Measurements from ENCODE around the gene OR4C16. TPM values are rescaled to one million over a fixed set of nuclear protein-coding genes. Genes with fewer than 3 reads are reported as not detected.

OR4C16 gene, protein sequence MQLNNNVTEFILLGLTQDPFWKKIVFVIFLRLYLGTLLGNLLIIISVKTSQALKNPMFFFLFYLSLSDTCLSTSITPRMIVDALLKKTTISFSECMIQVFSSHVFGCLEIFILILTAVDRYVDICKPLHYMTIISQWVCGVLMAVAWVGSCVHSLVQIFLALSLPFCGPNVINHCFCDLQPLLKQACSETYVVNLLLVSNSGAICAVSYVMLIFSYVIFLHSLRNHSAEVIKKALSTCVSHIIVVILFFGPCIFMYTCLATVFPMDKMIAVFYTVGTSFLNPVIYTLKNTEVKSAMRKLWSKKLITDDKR
- not detected for total RNA-seq
- long read RNA-seq: 0 reads

- no peak within 1 kb of the TSS for H3K27ac ChIP-seq
- H3K27me3 ChIP-seq: no peaks in the 10 kb centered on the region
- 44% methylated on average over 3 of the region's 3 CpGs for WGBS (ENCODE audit: insufficient coverage, low coverage, low lambda C conversion rate, missing lambda C conversion rate)
- ATAC-seq: no peak
- no peaks in the 10 kb centered on the region for H3K36me3 ChIP-seq
- H3K4me1 ChIP-seq: no peaks in the 10 kb centered on the region
- H3K9me3 ChIP-seq: no peaks in the 10 kb centered on the region
- H3K4me3 ChIP-seq: no peak within 1 kb of the TSS
- intact Hi-C loops (cut with DNase I): no loop called here
- DNase-seq: no peak
- no peak for TF ChIP-seq POLR2A (IDR thresholded peaks at IDR 0.05)
- TF ChIP-seq, protein P1, sequence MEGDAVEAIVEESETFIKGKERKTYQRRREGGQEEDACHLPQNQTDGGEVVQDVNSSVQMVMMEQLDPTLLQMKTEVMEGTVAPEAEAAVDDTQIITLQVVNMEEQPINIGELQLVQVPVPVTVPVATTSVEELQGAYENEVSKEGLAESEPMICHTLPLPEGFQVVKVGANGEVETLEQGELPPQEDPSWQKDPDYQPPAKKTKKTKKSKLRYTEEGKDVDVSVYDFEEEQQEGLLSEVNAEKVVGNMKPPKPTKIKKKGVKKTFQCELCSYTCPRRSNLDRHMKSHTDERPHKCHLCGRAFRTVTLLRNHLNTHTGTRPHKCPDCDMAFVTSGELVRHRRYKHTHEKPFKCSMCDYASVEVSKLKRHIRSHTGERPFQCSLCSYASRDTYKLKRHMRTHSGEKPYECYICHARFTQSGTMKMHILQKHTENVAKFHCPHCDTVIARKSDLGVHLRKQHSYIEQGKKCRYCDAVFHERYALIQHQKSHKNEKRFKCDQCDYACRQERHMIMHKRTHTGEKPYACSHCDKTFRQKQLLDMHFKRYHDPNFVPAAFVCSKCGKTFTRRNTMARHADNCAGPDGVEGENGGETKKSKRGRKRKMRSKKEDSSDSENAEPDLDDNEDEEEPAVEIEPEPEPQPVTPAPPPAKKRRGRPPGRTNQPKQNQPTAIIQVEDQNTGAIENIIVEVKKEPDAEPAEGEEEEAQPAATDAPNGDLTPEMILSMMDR (IDR thresholded peaks at IDR 0.05): no peak
These were observed at the start of gene OR4C16 for GRCh38 chr11:55571828-55572227. OR4C16 (plus strand) TSS chr11:55572128; CDS start chr11:55572128, 0 bp downstream.

DNA sequence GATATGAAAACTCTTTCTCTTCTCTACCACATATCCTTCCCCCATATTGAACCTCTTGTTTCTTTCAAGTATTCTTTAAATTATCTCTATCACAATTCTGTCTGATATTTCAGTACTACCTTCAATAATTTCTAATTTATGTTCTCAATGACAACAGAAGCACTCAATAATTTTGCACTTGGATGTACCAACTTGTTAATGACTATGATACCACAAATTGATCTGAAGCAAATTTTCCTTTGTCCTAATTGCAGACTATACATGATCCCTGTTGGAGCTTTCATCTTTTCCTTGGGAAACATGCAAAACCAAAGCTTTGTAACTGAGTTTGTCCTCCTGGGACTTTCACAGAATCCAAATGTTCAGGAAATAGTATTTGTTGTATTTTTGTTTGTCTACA lies 17.8 kb upstream of the OR4C16 start, which contains the start of gene OR4C15:
Gene OR4C15 (plus strand): TSS at position 301 of the 400 bp plus-strand sequence. CDS start 0 bp downstream, at position 301.
- intact Hi-C loops (cut with DNase I): no loop called here
- Histone ChIP-seq H3K4me3 (no peak within 1 kb of the TSS), H3K36me3 (no peaks in the 10 kb centered on the region), H3K27ac (no peak within 1 kb of the TSS), H3K9me3 (no peaks in the 10 kb centered on the region), H3K27me3 (no peaks in the 10 kb centered on the region), H3K4me1 (no peaks in the 10 kb centered on the region)
- no peak for ATAC-seq
- TF ChIP-seq, protein P1 (IDR thresholded peaks at IDR 0.05): no peak
- TF ChIP-seq POLR2A (IDR thresholded peaks at IDR 0.05): no peak
- no peak for DNase-seq

DNA sequence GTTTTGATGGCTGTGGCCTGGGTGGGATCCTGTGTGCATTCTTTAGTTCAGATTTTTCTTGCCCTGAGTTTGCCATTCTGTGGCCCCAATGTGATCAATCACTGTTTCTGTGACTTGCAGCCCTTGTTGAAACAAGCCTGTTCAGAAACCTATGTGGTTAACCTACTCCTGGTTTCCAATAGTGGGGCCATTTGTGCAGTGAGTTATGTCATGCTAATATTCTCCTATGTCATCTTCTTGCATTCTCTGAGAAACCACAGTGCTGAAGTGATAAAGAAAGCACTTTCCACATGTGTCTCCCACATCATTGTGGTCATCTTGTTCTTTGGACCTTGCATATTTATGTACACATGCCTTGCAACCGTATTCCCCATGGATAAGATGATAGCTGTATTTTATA lies 620 bp downstream of the OR4C16 start:
- no peak for TF ChIP-seq POLR2A (IDR thresholded peaks at IDR 0.05)
- TF ChIP-seq, protein P1 (IDR thresholded peaks at IDR 0.05): no peak
- intact Hi-C loops (cut with DNase I): no loop called here
- no peak overlapping the region for H3K4me3 ChIP-seq
- H3K36me3 ChIP-seq: no peaks in the 10 kb centered on the region
- H3K4me1 ChIP-seq: no peaks in the 10 kb centered on the region
- ATAC-seq: no peak
- WGBS (ENCODE audit: insufficient coverage, low coverage, low lambda C conversion rate, missing lambda C conversion rate): 23% methylated on average over 1 of the region's 1 CpG
- H3K27me3 ChIP-seq: no peaks in the 10 kb centered on the region
- DNase-seq: no peak
- H3K27ac ChIP-seq: no peak overlapping the region
- H3K9me3 ChIP-seq: no peaks in the 10 kb centered on the region

DNA sequence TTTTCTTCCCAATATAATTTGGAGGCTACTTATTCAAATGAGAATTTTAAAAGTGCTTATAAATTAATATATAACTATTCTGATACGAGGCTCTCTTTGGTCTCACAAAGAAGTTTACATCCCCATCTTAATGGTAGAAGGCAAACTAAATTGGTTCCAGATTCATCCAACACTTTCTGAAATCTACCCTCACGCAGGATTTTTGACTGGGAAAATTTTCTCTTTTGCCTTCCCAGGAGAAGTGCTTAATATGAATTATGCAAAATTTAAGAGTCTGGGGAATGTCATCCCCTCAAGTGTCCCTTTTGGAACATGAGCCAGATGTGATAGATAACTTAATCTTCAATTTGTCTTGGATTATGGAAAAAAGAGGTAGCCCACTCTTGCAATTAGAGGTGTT lies 35.6 kb downstream of the OR4C16 start, which contains the start of gene OR4C11:
Gene OR4C11 (minus strand): TSS at position 101 of the 400 bp plus-strand sequence. CDS start 3,272 bp downstream, outside the sequence.
- H3K4me1 ChIP-seq: no peaks in the 10 kb centered on the region
- ATAC-seq (no peak), DNase-seq (no peak)
- TF ChIP-seq POLR2A (IDR thresholded peaks at IDR 0.05): no peak
- TF ChIP-seq, protein P1 (IDR thresholded peaks at IDR 0.05): no peak
- H3K27ac ChIP-seq: no peak within 1 kb of the TSS
- H3K9me3 ChIP-seq: no peaks in the 10 kb centered on the region
- H3K27me3 ChIP-seq: no peaks in the 10 kb centered on the region
- no peaks in the 10 kb centered on the region for H3K36me3 ChIP-seq
- WGBS (ENCODE audit: insufficient coverage, low coverage, low lambda C conversion rate, missing lambda C conversion rate): 35% methylated on average over 2 of the region's 2 CpGs
- intact Hi-C loops (cut with DNase I): no loop called here
- no peak within 1 kb of the TSS for H3K4me3 ChIP-seq

Other genes with a start within 250 kb of the OR4C16 start
- not detected for gene OR4A16, start 228.9 kb upstream of the OR4C16 start, total RNA-seq
- gene OR4A15, start 204.2 kb upstream of the OR4C16 start, total RNA-seq: not detected
- gene OR4C15, start 17.7 kb upstream of the OR4C16 start, total RNA-seq: not detected
- gene OR4C11, start 35.5 kb downstream of the OR4C16 start, total RNA-seq: not detected
- gene OR4P4, start 63.0 kb downstream of the OR4C16 start, total RNA-seq: not detected
- gene OR4S2, start 76.2 kb downstream of the OR4C16 start, total RNA-seq: not detected
- not detected for gene OR4C6, start 90.1 kb downstream of the OR4C16 start, total RNA-seq
- not detected for gene OR5D13, start 201.3 kb downstream of the OR4C16 start, total RNA-seq
- gene OR5D14, start 223.4 kb downstream of the OR4C16 start, total RNA-seq: not detected
- not detected for gene OR5L1, start 239.2 kb downstream of the OR4C16 start, total RNA-seq
- gene OR5D18, start 247.5 kb downstream of the OR4C16 start, total RNA-seq: not detected

Data from right lobe of liver (tissue), 6 donors.